ENCODE data around the gene NUS1.

NUS1 gene

GRCh38 chr6:117655380-117655779 is 19.9 kb upstream of the NUS1 start:
- ChIA-PET POLR2A (no interaction called here), CTCF (interaction anchor here (0.8 to 1.1 kb wide), 3 partner anchors 50 to 174 kb away, joined by 3 read pairs; no protein-coding TSS in a partner anchor)
- H3K9me3 ChIP-seq (ENCODE audit: control insufficient read depth, insufficient read depth, low read depth, low read length) = no peaks in the 10 kb centered on the region
- TF ChIP-seq ZNF24 (tag by site-specific recombination; IDR thresholded peaks at IDR 0.05) (no peak), ZNF473 (tag by site-specific recombination; IDR thresholded peaks at IDR 0.05) (no peak), ZNF530 (tag by site-specific recombination; IDR thresholded peaks at IDR 0.05; ENCODE audit: low read depth) (no peak), FEZF1 (tag by site-specific recombination; IDR thresholded peaks at IDR 0.05) (no peak), ZNF529 (tag by site-specific recombination; IDR thresholded peaks at IDR 0.05; ENCODE audit: insufficient replicate concordance) (no peak), ZBTB20 (tag by site-specific recombination; IDR thresholded peaks at IDR 0.05) (no peak), GLIS1 (tag by site-specific recombination; IDR thresholded peaks at IDR 0.05) (no peak), ZBTB44 (tag by site-specific recombination; IDR thresholded peaks at IDR 0.05) (no peak), ZNF292 (tag by site-specific recombination; IDR thresholded peaks at IDR 0.05; ENCODE audit: borderline replicate concordance, low read depth) (no peak), ZNF280C (tag by site-specific recombination; IDR thresholded peaks at IDR 0.05) (no peak), ZBTB1 (tag by site-specific recombination; IDR thresholded peaks at IDR 0.05) (no peak), ZSCAN4 (tag by site-specific recombination; IDR thresholded peaks at IDR 0.05) (no peak), ZNF302 (tag by site-specific recombination; IDR thresholded peaks at IDR 0.05; ENCODE audit: low read depth) (no peak), ZNF23 (tag by site-specific recombination; IDR thresholded peaks at IDR 0.05; ENCODE audit: borderline replicate concordance) (no peak), ZNF19 (tag by site-specific recombination; IDR thresholded peaks at IDR 0.05; ENCODE audit: low read depth) (no peak), BCL11B (tag by site-specific recombination; IDR thresholded peaks at IDR 0.05; ENCODE audit: low read depth) (no peak), GLI2 (tag by site-specific recombination; IDR thresholded peaks at IDR 0.05; ENCODE audit: borderline replicate concordance, low read depth) (no peak), ZNF112 (tag by site-specific recombination; IDR thresholded peaks at IDR 0.05) (no peak), BCL11A (tag by site-specific recombination; IDR thresholded peaks at IDR 0.05; ENCODE audit: low read depth) (no peak), ZNF423 (tag by site-specific recombination; IDR thresholded peaks at IDR 0.05) (no peak)
- H3K27ac ChIP-seq (ENCODE audit: extremely low read depth, low read depth, low read length) = no peak overlapping the region
- H3K4me3 ChIP-seq (ENCODE audit: low read depth, low read length) = no peak overlapping the region
- peaks cover 0 to 2% of the 10 kb centered on the region in 2 experiments; a peak in 2 of 3 replicates for H3K36me3 ChIP-seq (ENCODE audit: control insufficient read depth in 2 of 2, insufficient read depth in 1 of 2, low read length in 2 of 2)
- no peaks in the 10 kb centered on the region for H3K4me1 ChIP-seq (ENCODE audit: control insufficient read depth, insufficient read depth, low read length)

GRCh38 chr6:117666881-117667280 is 8.4 kb upstream of the NUS1 start:
- CTCF ChIA-PET = no interaction called here
- Histone ChIP-seq H3K4me1 (ENCODE audit: control insufficient read depth, insufficient read depth, low read length) (no peaks in the 10 kb centered on the region), H3K9me3 (ENCODE audit: control insufficient read depth, insufficient read depth, low read depth, low read length) (no peaks in the 10 kb centered on the region), H3K36me3 (ENCODE audit: control insufficient read depth in 2 of 2, insufficient read depth in 1 of 2, low read length in 2 of 2) (no peaks in the 10 kb centered on the region), H3K27ac (ENCODE audit: extremely low read depth, low read depth, low read length) (no peak overlapping the region), H3K4me3 (ENCODE audit: low read depth, low read length) (no peak overlapping the region)
- POLR2A ChIA-PET = no interaction called here
- TF ChIP-seq ZNF302 (tag by site-specific recombination; IDR thresholded peaks at IDR 0.05; ENCODE audit: low read depth) (no peak), ZNF184 (tag by site-specific recombination; IDR thresholded peaks at IDR 0.05) (no peak), SP7 (tag by site-specific recombination; IDR thresholded peaks at IDR 0.05) (no peak), BCL11B (tag by site-specific recombination; IDR thresholded peaks at IDR 0.05; ENCODE audit: low read depth) (no peak), ZNF747 (tag by site-specific recombination; IDR thresholded peaks at IDR 0.05) (no peak), ZNF501 (tag by site-specific recombination; IDR thresholded peaks at IDR 0.05) (no peak), BCL11A (tag by site-specific recombination; IDR thresholded peaks at IDR 0.05; ENCODE audit: low read depth) (no peak), PBX3 (CRISPR knock-in tag; IDR thresholded peaks at IDR 0.05) (no peak), PRDM10 (tag by site-specific recombination; IDR thresholded peaks at IDR 0.05) (no peak), ZNF658 (tag by site-specific recombination; IDR thresholded peaks at IDR 0.05) (no peak)
